AG09309 (cell line): ENCODE measurements around the gene ARL10.

Experiments
- DNase-seq: peaks from one replicate; pipeline ENCODE4 v3.0.0-alpha.2; 2010; ENCODE audit warnings: low read depth
- H3K4me3 ChIP-seq: 2 replicates; pipeline ENCODE4 v1.5.1; 2011; ENCODE audit warnings: mild to moderate bottlenecking, low read depth, low read length, moderate library complexity; ENCODE audit not compliant: control insufficient read depth
- CTCF ChIP-seq: IDR thresholded peaks from 2 replicates; pipeline ENCODE4 v1.5.1; 2011; ENCODE audit warnings: mild to moderate bottlenecking, low read depth, low read length, inconsistent platforms; ENCODE audit not compliant: insufficient read depth, control insufficient read depth; ENCODE audit errors: missing control alignments

ARL10 gene

GRCh38 chr5:176394096-176394495 is 28.8 kb downstream of the ARL10 start:
- no peak for TF ChIP-seq CTCF
- H3K4me3 ChIP-seq, result no peak overlapping the region
- DNase-seq, result no peak

- H3K4me3 ChIP-seq, result no peak overlapping the region
- no peak for DNase-seq
- no peak for TF ChIP-seq CTCF
Measured at GRCh38 chr5:176394881-176395675, 29.8 kb downstream of the ARL10 start.

GRCh38 chr5:176396330-176396729 is 31.0 kb downstream of the ARL10 start:
- DNase-seq, result no peak
- no peak overlapping the region for H3K4me3 ChIP-seq
- no peak for TF ChIP-seq CTCF

- no peak for DNase-seq
- no peak for TF ChIP-seq CTCF
- no peak overlapping the region for H3K4me3 ChIP-seq
Measured at GRCh38 chr5:176397736-176398420, 32.6 kb downstream of the ARL10 start.

- TF ChIP-seq CTCF, result no peak
- H3K4me3 ChIP-seq, result no peak overlapping the region
- no peak for DNase-seq
Measured at GRCh38 chr5:176400382-176401156, 35.3 kb downstream of the ARL10 start.
